Colonic mucosa (tissue), 4 donors: ENCODE measurements around the gene SLC35F1. TPM values are rescaled to one million over a fixed set of nuclear protein-coding genes. Genes with fewer than 3 reads are reported as not detected.

Experiments used
- DNase-seq: peaks from one replicate; pipeline ENCODE4 v3.0.0-alpha.2; 2020
- H3K27ac ChIP-seq: fragments of 200-600 bp; one replicate; pipeline ENCODE4 v1.8.0; 2021
- H3K27me3 ChIP-seq: fragments of 200-600 bp; one replicate; pipeline ENCODE4 v1.8.0; 2021
- H3K36me3 ChIP-seq: fragments of 200-600 bp; one replicate; pipeline ENCODE4 v1.8.0; 2021
- H3K4me1 ChIP-seq: fragments of 200-600 bp; one replicate; pipeline ENCODE4 v1.8.0; 2021; ENCODE audit warnings: mild to moderate bottlenecking
- H3K4me3 ChIP-seq: fragments of 200-600 bp; one replicate; pipeline ENCODE4 v1.8.0; 2021
- H3K9ac ChIP-seq, 2 donors: one replicate each; pipeline ENCODE4 v1.7.0; 2013; ENCODE audit warnings: control low read depth in 2 of 2, low read depth in 2 of 2, low read length in 2 of 2
- H3K9me3 ChIP-seq: fragments of 200-600 bp; one replicate; pipeline ENCODE4 v1.8.0; 2021
- CTCF ChIP-seq: fragments of 200-600 bp; IDR thresholded peaks from one replicate; pipeline ENCODE4 v1.8.0; 2022; ENCODE audit warnings: antibody characterized with exemption, mild to moderate bottlenecking
- intact Hi-C: fragments of 100-400 bp; cut with DNase I; formaldehyde crosslinking; loops from one replicate; pipeline ENCODE4 v1.14.1; 2022
- total RNA-seq, 2 donors: library from RNA; stranded (reverse); fragmentation: NEBNext Ultra II Directional in 1 of 2; extraction: Animal tissue kit (Norgen Biotek cat#: 25700) in 1 of 2; gene quantifications; one replicate each; pipeline ENCODE4 v1.2.1, GENCODE V29; 2021
- donor health status: healthy.
- donor health status: DM: no; HTN: no; CAD: no.
- donor health status: DM: no; HTN: no; CAD: no.

Gene SLC35F1
- total RNA-seq, 2 donors from 2014 or later, result 0.25 to 1.1 TPM

GRCh38 chr6:118277631-118278030 lies 370.6 kb downstream of the SLC35F1 start:
- no peaks in the 10 kb centered on the region for H3K27me3 ChIP-seq
- H3K36me3 ChIP-seq, result no peaks in the 10 kb centered on the region
- H3K4me1 ChIP-seq, result no peaks in the 10 kb centered on the region
- TF ChIP-seq CTCF, result no peak
- intact Hi-C loops, result no loop called here
- H3K27ac ChIP-seq, result no peak overlapping the region
- DNase-seq, result no peak
- H3K9me3 ChIP-seq, result no peaks in the 10 kb centered on the region
- H3K9ac ChIP-seq, result no peak overlapping the region
- no peak overlapping the region for H3K4me3 ChIP-seq

- intact Hi-C loops, result loop anchor here (10.0 kb wide), 1 partner anchor 305 kb away; no protein-coding TSS in a partner anchor
These were observed 373.1 kb downstream of the SLC35F1 start for GRCh38 chr6:118280210-118280609.

GRCh38 chr6:118281291-118281690 lies 374.2 kb downstream of the SLC35F1 start:
- no peaks in the 10 kb centered on the region for H3K9me3 ChIP-seq
- H3K9ac ChIP-seq, result no peak overlapping the region
- no peaks in the 10 kb centered on the region for H3K36me3 ChIP-seq
- no peak for DNase-seq
- TF ChIP-seq CTCF, result no peak
- H3K27me3 ChIP-seq, result no peaks in the 10 kb centered on the region
- no peak overlapping the region for H3K4me3 ChIP-seq
- no peaks in the 10 kb centered on the region for H3K4me1 ChIP-seq
- H3K27ac ChIP-seq, result no peak overlapping the region
- intact Hi-C loops, result loop anchor here (10.0 kb wide), 1 partner anchor 304 kb away; no protein-coding TSS in a partner anchor

More at GRCh38 chr6:118280210-118280609, 373.1 kb downstream of the SLC35F1 start:
- no peak for DNase-seq
- Histone ChIP-seq H3K9me3 (no peaks in the 10 kb centered on the region), H3K4me3 (no peak overlapping the region), H3K36me3 (no peaks in the 10 kb centered on the region), H3K27ac (no peak overlapping the region), H3K27me3 (no peaks in the 10 kb centered on the region), H3K4me1 (no peaks in the 10 kb centered on the region), H3K9ac (no peak overlapping the region)
- no peak for TF ChIP-seq CTCF

- H3K27ac ChIP-seq, result no peak overlapping the region
- H3K4me1 ChIP-seq, result no peaks in the 10 kb centered on the region
- intact Hi-C loops, result loop anchor here (10.0 kb wide), 1 partner anchor 301 kb away; no protein-coding TSS in a partner anchor
- DNase-seq, result peak; percentile 23
- H3K9ac ChIP-seq, result no peak overlapping the region
- no peak overlapping the region for H3K4me3 ChIP-seq
- no peaks in the 10 kb centered on the region for H3K27me3 ChIP-seq
- no peaks in the 10 kb centered on the region for H3K36me3 ChIP-seq
- H3K9me3 ChIP-seq, result no peaks in the 10 kb centered on the region
- peak; percentile 28 for TF ChIP-seq CTCF
These were observed 376.7 kb downstream of the SLC35F1 start for GRCh38 chr6:118283766-118284165.

- Histone ChIP-seq H3K27ac (no peak overlapping the region), H3K4me3 (no peak overlapping the region), H3K9me3 (no peaks in the 10 kb centered on the region), H3K4me1 (no peaks in the 10 kb centered on the region), H3K36me3 (no peaks in the 10 kb centered on the region), H3K27me3 (no peaks in the 10 kb centered on the region), H3K9ac (no peak overlapping the region)
- intact Hi-C loops, result loop anchor here (10.0 kb wide), 1 partner anchor 300 kb away; no protein-coding TSS in a partner anchor
- DNase-seq, result no peak
- TF ChIP-seq CTCF, result no peak
These were observed 377.8 kb downstream of the SLC35F1 start for GRCh38 chr6:118284736-118285360.
